ENCODE data around the gene MEIS2.
A peak's percentile ranks its signal among the peaks of the same experiment; 100 is the strongest.

The MEIS2 gene

GRCh38 chr15:36887214-36887961 lies 213.0 kb downstream of the MEIS2 start:
- TF ChIP-seq, protein P1, sequence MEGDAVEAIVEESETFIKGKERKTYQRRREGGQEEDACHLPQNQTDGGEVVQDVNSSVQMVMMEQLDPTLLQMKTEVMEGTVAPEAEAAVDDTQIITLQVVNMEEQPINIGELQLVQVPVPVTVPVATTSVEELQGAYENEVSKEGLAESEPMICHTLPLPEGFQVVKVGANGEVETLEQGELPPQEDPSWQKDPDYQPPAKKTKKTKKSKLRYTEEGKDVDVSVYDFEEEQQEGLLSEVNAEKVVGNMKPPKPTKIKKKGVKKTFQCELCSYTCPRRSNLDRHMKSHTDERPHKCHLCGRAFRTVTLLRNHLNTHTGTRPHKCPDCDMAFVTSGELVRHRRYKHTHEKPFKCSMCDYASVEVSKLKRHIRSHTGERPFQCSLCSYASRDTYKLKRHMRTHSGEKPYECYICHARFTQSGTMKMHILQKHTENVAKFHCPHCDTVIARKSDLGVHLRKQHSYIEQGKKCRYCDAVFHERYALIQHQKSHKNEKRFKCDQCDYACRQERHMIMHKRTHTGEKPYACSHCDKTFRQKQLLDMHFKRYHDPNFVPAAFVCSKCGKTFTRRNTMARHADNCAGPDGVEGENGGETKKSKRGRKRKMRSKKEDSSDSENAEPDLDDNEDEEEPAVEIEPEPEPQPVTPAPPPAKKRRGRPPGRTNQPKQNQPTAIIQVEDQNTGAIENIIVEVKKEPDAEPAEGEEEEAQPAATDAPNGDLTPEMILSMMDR (conservative IDR thresholded peaks at IDR 0.05; ENCODE audit: low read length), result no peak
- H3K4me3 ChIP-seq (ENCODE audit: low read length), result peak overlapping the region; percentile 44
- DNase-seq (ENCODE audit: low read depth), result no peak

DNA sequence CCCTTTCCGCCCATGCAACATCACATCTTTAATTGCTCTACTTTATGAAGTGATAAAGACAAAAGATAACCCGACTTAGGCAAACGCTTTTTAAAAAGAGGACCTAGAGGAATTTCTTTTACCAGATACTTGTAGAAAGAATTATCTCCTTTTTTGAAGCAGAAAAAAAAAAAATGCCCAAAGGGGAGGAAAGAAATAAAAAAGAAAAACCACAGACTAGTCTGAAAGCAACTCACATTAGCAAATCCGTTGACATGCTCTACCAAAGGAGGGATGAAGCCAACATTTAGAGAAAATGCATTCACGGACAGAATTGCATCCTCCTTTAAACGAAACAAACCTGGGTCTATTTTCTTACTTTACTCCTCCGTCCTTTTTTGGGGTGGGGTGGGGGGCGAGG lies 213.6 kb downstream of the MEIS2 start:
- no peak overlapping the region for H3K4me3 ChIP-seq (ENCODE audit: low read length)
- DNase-seq (ENCODE audit: low read depth), result no peak
- TF ChIP-seq, protein P1 (conservative IDR thresholded peaks at IDR 0.05; ENCODE audit: low read length), result no peak

GRCh38 chr15:36886191-36886590 lies 214.2 kb downstream of the MEIS2 start:
- TF ChIP-seq, protein P1 (conservative IDR thresholded peaks at IDR 0.05; ENCODE audit: low read length), result no peak
- H3K4me3 ChIP-seq (ENCODE audit: low read length), result no peak overlapping the region
- no peak for DNase-seq (ENCODE audit: low read depth)

- TF ChIP-seq, protein P1 (conservative IDR thresholded peaks at IDR 0.05; ENCODE audit: low read length), result no peak
- no peak for DNase-seq (ENCODE audit: low read depth)
- no peak overlapping the region for H3K4me3 ChIP-seq (ENCODE audit: low read length)
Observed at GRCh38 chr15:36885771-36886170, 214.6 kb downstream of the MEIS2 start.

DNA sequence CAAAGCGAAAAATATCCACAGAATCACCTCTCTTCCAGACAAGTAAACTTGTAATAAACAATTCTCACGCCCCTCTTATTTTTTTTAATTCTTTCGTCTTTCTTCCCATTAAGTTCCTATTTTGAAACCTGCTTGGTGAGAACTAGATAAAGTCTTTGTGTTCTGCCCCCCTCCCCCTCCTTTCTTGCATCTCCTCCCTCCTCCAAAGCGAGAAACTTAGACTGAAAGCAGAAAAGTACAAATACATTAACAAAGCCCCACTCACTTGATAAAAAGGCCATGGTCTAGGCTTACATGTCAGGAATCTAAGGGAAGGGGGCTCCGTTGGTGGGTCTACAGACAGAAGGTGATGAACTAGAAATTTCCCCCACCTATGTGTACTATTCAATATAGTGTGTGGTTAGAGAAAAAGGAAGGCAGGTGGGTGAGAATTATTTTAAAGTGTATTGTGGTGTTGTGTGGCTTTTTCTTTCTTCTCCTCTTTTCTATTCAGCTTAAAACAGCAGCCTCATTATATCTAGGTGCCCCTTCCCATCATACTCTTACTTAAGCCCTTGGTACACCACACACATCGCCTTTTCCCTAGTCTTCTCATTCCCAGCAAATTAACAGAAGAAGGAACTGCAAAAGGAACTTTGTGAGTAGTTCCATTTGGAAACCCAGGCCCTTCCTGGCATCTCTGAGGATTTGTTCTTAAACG lies 215.3 kb downstream of the MEIS2 start:
- H3K4me3 ChIP-seq (ENCODE audit: low read length), result no peak overlapping the region
- DNase-seq (ENCODE audit: low read depth), result no peak
- TF ChIP-seq, protein P1 (conservative IDR thresholded peaks at IDR 0.05; ENCODE audit: low read length), result no peak

- H3K4me3 ChIP-seq (ENCODE audit: low read length), result no peak overlapping the region
- TF ChIP-seq, protein P1 (conservative IDR thresholded peaks at IDR 0.05; ENCODE audit: low read length), result no peak
Observed at GRCh38 chr15:36884518-36884875, 215.9 kb downstream of the MEIS2 start.

More at GRCh38 chr15:36884518-36884875, 215.9 kb downstream of the MEIS2 start:
- DNase-seq (ENCODE audit: low read depth), result no peak
